Large intestine (tissue), 3 donors: ENCODE data around the gene OBI1. TPM values are rescaled to one million over a fixed set of nuclear protein-coding genes. Genes with fewer than 3 reads are reported as not detected.

ENCODE experiments used
- DNase-seq, 2 donors: peaks; one replicate each; pipeline versions ENCODE4 v3.0.0 to v3.0.0-alpha.2; 2013
- H3K27ac ChIP-seq: one replicate; pipeline ENCODE4 v1.5.1; 2013; ENCODE audit warnings: low read length
- H3K27me3 ChIP-seq: 2 replicates; pipeline ENCODE4 v1.6.1; 2013; ENCODE audit warnings: low read length; ENCODE audit not compliant: control insufficient read depth, insufficient read depth
- H3K36me3 ChIP-seq: 2 replicates; pipeline ENCODE4 v1.6.1; 2013; ENCODE audit warnings: low read length; ENCODE audit not compliant: control insufficient read depth, insufficient read depth
- H3K4me1 ChIP-seq: one replicate; pipeline ENCODE4 v1.6.1; 2013; ENCODE audit warnings: low read length; ENCODE audit not compliant: control insufficient read depth, insufficient read depth
- H3K4me3 ChIP-seq: one replicate; pipeline ENCODE4 v1.5.1; 2013; ENCODE audit warnings: low read length
- H3K9me3 ChIP-seq: one replicate; pipeline ENCODE4 v1.6.1; 2013; ENCODE audit warnings: mild to moderate bottlenecking, low read depth, low read length, moderate library complexity; ENCODE audit not compliant: control insufficient read depth
- WGBS: methylation state at CpG from one replicate; pipeline ENCODE4 v1.1.5; 2013; ENCODE audit warnings: low lambda C conversion rate; ENCODE audit not compliant: insufficient coverage; 5-methylcytosine and 5-hydroxymethylcytosine counted together
- polyA plus RNA-seq: library from polyadenylated mRNA; unstranded; fragments of 120-200 nt; gene quantifications from one replicate; pipeline ENCODE4 v1.2.1, GENCODE V29; 2013

OBI1 gene
- polyA plus RNA-seq, 1 donor = 19.6 TPM

- peak; percentile 60 to 77 for DNase-seq
- no peak within 1 kb of the TSS for H3K27ac ChIP-seq
- H3K36me3 ChIP-seq = no peaks in the 10 kb centered on the region
- peaks cover 96% of the 10 kb centered on the region for H3K27me3 ChIP-seq
- peaks cover 24% of the 10 kb centered on the region for H3K4me1 ChIP-seq
- WGBS = no CpG with 5 or more reads among the region's 80 CpGs
- peak within 1 kb of the TSS; percentile 19 for H3K4me3 ChIP-seq
- peaks cover 14% of the 10 kb centered on the region for H3K9me3 ChIP-seq
Measured at GRCh38 chr13:78603240-78603957, 55.6 kb downstream of the OBI1 start, which contains the start of gene POU4F1. Gene POU4F1, minus strand, starts transcription at chr13:78603552. Its CDS starts 226 bp downstream, at chr13:78603326.

GRCh38 chr13:78602561-78603239 lies 56.3 kb downstream of the OBI1 start:
- peaks cover 95% of the 10 kb centered on the region for H3K27me3 ChIP-seq
- peaks cover 22% of the 10 kb centered on the region for H3K4me1 ChIP-seq
- H3K36me3 ChIP-seq = no peaks in the 10 kb centered on the region
- no peak for DNase-seq
- no peak overlapping the region for H3K27ac ChIP-seq
- H3K9me3 ChIP-seq = peaks cover 12% of the 10 kb centered on the region
- WGBS = 7% methylated on average over 9 of the region's 51 CpGs
- H3K4me3 ChIP-seq = no peak overlapping the region

- Histone ChIP-seq H3K27me3 (peaks cover 95% of the 10 kb centered on the region), H3K27ac (no peak overlapping the region), H3K9me3 (peaks cover 8% of the 10 kb centered on the region), H3K4me1 (peaks cover 24% of the 10 kb centered on the region), H3K4me3 (no peak overlapping the region), H3K36me3 (no peaks in the 10 kb centered on the region)
- WGBS = no CpG with 5 or more reads among the region's 112 CpGs
- DNase-seq = no peak
Measured at GRCh38 chr13:78601874-78602560, 56.9 kb downstream of the OBI1 start.

- H3K9me3 ChIP-seq = peaks cover 8% of the 10 kb centered on the region
Measured at GRCh38 chr13:78601124-78601873, 57.7 kb downstream of the OBI1 start.

GRCh38 chr13:78600280-78600883 lies 58.6 kb downstream of the OBI1 start:
- Histone ChIP-seq H3K27me3 (peaks cover 95% of the 10 kb centered on the region), H3K36me3 (no peaks in the 10 kb centered on the region), H3K4me3 (no peak overlapping the region), H3K4me1 (peaks cover 30% of the 10 kb centered on the region), H3K9me3 (peaks cover 8% of the 10 kb centered on the region), H3K27ac (no peak overlapping the region)
- DNase-seq = no peak
- WGBS = 10% methylated on average over 2 of the region's 13 CpGs

More at GRCh38 chr13:78601124-78601873, 57.7 kb downstream of the OBI1 start:
- DNase-seq = peak; percentile 30 to 46
- peaks cover 27% of the 10 kb centered on the region for H3K4me1 ChIP-seq
- H3K27ac ChIP-seq = no peak overlapping the region
- no peaks in the 10 kb centered on the region for H3K36me3 ChIP-seq
- no CpG with 5 or more reads among the region's 58 CpGs for WGBS
- peaks cover 95% of the 10 kb centered on the region for H3K27me3 ChIP-seq
- H3K4me3 ChIP-seq = peak overlapping the region; percentile 6

GRCh38 chr13:78599645-78600279 lies 59.2 kb downstream of the OBI1 start:
- no peaks in the 10 kb centered on the region for H3K36me3 ChIP-seq
- 0% methylated on average over 3 of the region's 6 CpGs for whole genome bisulfite sequencing
- DNase-seq = no peak
- no peak overlapping the region for H3K4me3 ChIP-seq
- peaks cover 95% of the 10 kb centered on the region for H3K27me3 ChIP-seq
- peaks cover 26% of the 10 kb centered on the region for H3K4me1 ChIP-seq
- H3K27ac ChIP-seq = no peak overlapping the region
- peaks cover 8% of the 10 kb centered on the region for H3K9me3 ChIP-seq

- H3K27me3 ChIP-seq = peaks cover 95% of the 10 kb centered on the region
- no peaks in the 10 kb centered on the region for H3K36me3 ChIP-seq
- H3K9me3 ChIP-seq = peaks cover 8% of the 10 kb centered on the region
- no peak overlapping the region for H3K27ac ChIP-seq
- WGBS = 0% methylated on average over 2 of the region's 5 CpGs
- no peak overlapping the region for H3K4me3 ChIP-seq
- DNase-seq = no peak
- H3K4me1 ChIP-seq = peaks cover 23% of the 10 kb centered on the region
Measured at GRCh38 chr13:78598966-78599644, 59.9 kb downstream of the OBI1 start.

- Histone ChIP-seq H3K4me3 (no peak overlapping the region), H3K27me3 (peaks cover 95% of the 10 kb centered on the region), H3K4me1 (peaks cover 18% of the 10 kb centered on the region), H3K9me3 (peaks cover 8% of the 10 kb centered on the region), H3K27ac (no peak overlapping the region), H3K36me3 (no peaks in the 10 kb centered on the region)
- whole genome bisulfite sequencing = 7% methylated on average over 2 of the region's 3 CpGs
- no peak for DNase-seq
Measured at GRCh38 chr13:78598116-78598781, 60.7 kb downstream of the OBI1 start.

GRCh38 chr13:78597602-78597932 lies 61.4 kb downstream of the OBI1 start:
- H3K4me1 ChIP-seq = peaks cover 15% of the 10 kb centered on the region
- H3K27ac ChIP-seq = no peak overlapping the region
- H3K9me3 ChIP-seq = peaks cover 8% of the 10 kb centered on the region
- no peak overlapping the region for H3K4me3 ChIP-seq
- WGBS = 12% methylated on average over 5 of the region's 7 CpGs
- H3K27me3 ChIP-seq = peaks cover 95% of the 10 kb centered on the region
- no peak for DNase-seq
- no peaks in the 10 kb centered on the region for H3K36me3 ChIP-seq
